Stimulated activated CD4-positive, alpha-beta T cell treated with anti-CD3 and anti-CD28 coated beads, Interleukin-12 subunit alpha, Interleukin-12 subunit beta, amount 100 ng/mL, for 4 hours (primary cell): Measurements from ENCODE around the gene GALNT1.

Experiments
- DNase-seq: peaks from one replicate; pipeline ENCODE4 v3.0.0-alpha.2; 2020

Gene GALNT1

GRCh38 chr18:35721431-35722081 lies 140.0 kb downstream of the GALNT1 start:
- DNase-seq: no peak

DNA sequence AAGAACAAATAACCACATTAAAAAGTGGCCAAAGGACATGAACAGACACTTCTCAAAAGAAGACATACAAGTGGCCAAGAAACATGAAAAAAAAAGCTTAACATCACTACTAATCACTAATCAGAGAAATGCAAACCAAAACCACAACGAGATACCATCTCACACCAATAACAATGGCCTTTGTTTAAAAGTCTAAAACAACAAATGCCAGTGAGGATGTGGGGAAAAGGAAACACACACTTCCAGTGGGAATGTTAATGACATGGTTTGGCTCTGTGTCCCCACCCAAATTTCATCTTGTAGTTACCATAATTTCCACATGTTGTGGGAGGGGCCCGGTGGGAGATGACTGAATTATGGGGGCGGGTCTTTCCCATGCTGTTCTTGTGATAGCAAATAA lies 147.1 kb downstream of the GALNT1 start:
- DNase-seq: no peak

- DNase-seq: no peak
These were observed 148.6 kb downstream of the GALNT1 start for GRCh38 chr18:35729991-35730668.

DNA sequence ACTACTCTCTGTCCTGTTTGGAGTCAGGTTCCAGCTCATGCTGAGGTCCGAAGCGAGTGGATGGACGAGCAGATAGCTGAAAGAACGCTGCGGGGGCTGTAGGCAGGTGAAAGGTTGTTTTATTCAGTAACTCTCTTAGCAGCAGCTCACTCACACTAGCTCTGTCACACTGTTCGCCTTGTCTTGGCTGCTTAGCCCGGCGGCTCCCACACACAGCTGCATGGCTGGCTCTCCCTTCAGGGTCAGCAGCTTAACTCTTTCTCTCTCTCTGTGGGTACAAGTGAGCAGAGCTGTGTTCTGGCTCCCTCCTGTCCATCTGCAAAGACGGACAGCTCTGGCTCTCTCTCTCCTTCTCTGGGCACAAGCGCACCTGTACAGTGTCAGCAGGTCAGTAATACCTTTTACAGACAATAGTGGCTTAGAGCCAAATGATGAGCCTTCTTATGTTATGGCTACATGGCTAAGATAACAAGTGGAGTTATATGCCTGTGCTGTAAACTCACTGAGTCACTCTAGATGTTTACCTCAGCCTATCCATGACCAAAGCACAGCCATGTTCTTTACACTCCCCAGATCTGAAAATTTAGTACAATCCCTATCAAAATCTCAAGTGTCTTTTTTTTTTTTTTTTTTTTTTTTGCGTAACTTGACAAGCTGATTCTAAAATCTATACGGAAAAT lies 149.3 kb downstream of the GALNT1 start:
- DNase-seq: no peak

GRCh38 chr18:35731701-35732100 lies 150.2 kb downstream of the GALNT1 start:
- no peak for DNase-seq

DNA sequence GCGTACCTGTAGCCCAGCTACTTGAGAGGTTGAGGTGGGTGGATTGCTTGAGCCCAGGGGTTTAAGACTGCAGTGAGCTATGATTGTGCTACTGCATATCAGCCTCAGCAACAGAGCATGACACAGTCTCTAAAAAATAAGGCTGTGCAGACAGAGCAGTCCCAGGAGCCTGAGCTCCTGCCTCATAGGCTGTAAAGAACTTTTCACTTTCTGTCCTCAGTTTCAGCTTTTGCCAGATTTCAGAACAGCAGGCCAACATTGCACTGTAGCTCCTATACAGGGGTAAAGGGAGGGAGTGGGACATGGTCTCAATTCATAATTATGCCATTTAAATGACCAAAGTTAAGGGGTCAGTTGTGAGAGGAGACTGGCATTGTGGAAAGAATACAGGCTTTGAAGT lies 150.6 kb downstream of the GALNT1 start:
- DNase-seq: no peak

- no peak for DNase-seq
These were observed 151.1 kb downstream of the GALNT1 start for GRCh38 chr18:35732636-35733035.

GRCh38 chr18:35733408-35733807 lies 151.9 kb downstream of the GALNT1 start:
- DNase-seq: no peak

DNA sequence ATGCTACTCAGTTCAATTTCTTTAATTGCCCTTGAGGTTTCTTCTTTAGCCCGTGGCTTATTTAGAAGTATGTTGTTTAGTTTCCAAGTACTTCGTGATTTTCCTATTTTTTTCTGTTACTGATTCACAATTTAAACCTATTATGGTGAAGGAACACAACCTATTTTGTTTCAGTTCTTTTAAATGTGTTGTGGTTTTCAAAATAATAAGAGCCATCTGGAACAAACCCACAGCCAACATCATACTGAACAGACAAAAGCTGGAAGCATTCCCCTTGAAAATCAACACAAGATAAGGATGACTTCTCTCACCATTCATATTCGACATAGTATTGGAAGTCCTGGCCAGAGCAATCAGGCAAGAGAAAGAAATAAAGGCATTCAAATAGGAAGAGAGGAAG lies 155.2 kb downstream of the GALNT1 start:
- no peak for DNase-seq

GRCh38 chr18:35739778-35740177 lies 158.2 kb downstream of the GALNT1 start:
- no peak for DNase-seq

DNA sequence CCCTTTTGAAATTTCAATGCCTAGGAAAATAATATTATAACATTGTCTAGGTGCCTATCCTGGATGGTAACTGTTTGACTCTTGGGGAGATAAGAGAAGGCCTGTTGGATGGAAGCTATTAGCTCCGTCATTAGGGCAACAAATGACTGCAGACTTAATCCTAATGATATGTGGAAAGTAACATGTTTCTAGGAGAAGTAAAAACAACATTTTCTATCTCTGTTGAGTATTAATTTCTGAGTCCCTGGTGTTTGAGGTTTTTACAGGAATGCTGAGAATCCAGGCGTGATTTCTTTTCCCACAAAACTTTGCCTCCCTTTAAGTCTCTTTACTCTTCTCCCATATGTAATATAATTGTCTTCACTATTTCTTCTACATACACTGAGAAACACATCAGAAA lies 159.1 kb downstream of the GALNT1 start:
- no peak for DNase-seq

DNA sequence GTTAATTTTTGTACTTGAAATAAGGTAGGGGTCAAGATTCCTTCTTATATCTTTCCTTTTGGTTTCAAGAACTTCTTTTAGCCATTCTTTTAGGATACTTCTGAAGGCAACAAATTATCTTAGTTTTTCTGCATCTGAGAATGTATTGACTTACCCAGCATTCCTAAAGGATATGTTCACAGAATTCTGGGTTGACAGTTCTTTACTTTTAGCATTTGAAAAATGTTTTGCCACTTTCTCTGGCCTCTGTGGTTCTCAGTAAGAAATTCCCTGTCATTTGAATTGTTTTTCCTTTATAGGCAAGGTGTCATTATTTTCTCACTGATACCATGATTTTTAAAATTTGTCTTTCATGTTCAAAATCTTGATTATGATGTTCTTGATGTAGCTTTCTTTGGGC lies 162.4 kb downstream of the GALNT1 start:
- no peak for DNase-seq

GRCh38 chr18:35745814-35746213 lies 164.3 kb downstream of the GALNT1 start:
- DNase-seq: no peak

DNA sequence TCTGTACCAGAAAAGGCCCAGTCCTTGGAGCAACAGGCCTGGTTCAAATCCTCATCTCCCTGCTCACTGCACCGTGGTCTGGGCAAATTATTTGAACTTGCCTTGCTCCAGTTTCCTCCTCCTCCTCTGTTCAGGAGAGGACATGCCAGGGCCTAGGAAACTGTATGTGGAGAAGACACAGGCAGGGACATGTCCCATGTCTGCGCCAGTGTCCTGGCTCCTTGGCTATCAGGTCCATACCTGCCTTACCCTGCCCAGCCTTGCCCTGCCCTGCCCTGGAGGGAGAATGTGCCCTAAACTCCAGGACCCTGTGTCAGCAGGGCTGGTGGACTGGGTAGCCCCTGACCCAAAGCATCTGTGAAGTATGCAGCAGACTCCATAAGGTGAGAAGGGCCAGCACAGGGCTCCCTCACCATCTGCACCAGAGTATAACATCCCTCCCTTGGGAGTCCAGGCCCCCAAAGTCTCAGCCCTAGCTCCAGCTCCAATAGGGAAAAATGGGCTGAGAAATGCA lies 165.3 kb downstream of the GALNT1 start:
- DNase-seq: no peak

- no peak for DNase-seq
These were observed 166.4 kb downstream of the GALNT1 start for GRCh38 chr18:35747894-35748472.

DNA sequence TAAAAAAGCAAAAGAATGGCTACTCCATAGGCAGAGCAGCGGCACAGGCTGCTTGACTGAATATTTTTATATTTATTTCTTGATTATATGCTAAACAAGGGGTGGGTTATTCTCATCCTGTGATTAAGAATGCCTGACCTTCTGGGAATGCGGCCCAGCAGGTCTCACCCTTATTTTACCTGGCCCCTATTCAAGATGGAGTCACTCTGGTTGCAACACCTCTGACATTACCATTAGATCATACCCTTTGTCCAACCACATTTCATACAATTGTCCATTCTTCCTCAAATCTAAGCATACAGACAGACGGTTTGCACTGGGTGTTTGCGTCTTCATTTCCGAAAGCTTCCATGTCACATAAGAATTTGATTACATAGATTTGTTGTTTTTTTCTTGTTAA lies 168.2 kb downstream of the GALNT1 start:
- no peak for DNase-seq

GRCh38 chr18:35750929-35751328 lies 169.4 kb downstream of the GALNT1 start:
- no peak for DNase-seq

DNA sequence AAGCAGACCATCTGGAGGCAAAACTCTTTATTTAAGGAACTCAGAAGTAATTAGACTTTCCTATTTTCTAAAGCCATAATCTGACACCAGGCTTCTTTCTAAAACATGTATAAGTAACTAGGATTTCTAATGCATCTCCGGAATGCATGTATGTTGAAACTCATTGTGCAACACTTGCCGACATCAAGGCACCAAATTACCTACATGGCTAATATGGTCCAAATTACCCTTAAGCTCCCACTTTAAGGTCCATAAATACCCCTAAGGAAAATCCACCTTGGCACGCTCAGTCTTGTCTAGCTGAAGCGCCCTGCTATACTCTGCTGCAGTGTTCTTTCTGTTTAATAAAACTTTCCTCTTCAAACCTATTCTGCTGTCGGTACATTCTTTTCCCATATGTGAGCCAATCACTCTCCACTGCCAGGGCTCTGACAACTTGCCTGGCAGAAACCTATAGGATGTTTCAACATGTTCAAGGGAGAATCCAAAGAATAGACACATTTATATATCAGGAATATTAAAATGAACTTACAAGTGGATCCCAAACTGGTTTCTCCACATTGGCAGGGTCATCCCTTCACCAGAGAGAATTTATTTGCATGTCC lies 171.9 kb downstream of the GALNT1 start:
- DNase-seq: no peak

DNA sequence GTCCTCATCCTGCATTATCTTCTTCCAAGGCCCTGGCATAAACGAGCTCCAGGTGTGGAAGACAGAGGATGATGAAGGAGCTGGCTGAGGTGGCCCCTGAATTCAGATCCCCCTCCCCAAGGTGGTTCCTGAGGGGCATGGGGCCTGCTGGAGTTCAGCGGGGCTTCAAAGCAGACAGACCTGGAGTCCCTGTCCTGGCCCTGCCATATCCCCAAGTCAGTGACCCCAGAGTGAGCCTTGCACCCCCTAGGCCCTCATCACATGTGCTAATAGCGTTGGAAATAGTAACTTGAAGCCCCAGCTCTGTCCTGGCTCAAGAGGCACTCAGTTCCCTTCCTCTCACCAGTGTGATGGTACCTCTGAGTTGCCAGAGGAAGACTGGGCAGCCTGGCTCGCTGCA lies 172.9 kb downstream of the GALNT1 start:
- no peak for DNase-seq

- no peak for DNase-seq
These were observed 173.8 kb downstream of the GALNT1 start for GRCh38 chr18:35755369-35755768.

- DNase-seq: peak; percentile 27
These were observed 175.1 kb downstream of the GALNT1 start for GRCh38 chr18:35756506-35757117.
